Measurements from ENCODE around the gene ETHE1.

- no peak for TF ChIP-seq POLR2AphosphoS5 (IDR thresholded peaks at IDR 0.05)
- TF ChIP-seq CTCF (IDR thresholded peaks at IDR 0.05): no peak
- TF ChIP-seq EP300 (IDR thresholded peaks at IDR 0.05): no peak
- no peak for TF ChIP-seq POLR2A (IDR thresholded peaks at IDR 0.05; ENCODE audit: low read depth)
These were observed 61.4 kb downstream of the ETHE1 start, which contains the start of gene LYPD3 for GRCh38 chr19:43465468-43466120.
